Suppressor macrophage treated with lipopolysaccharide for 4 hours (primary cell): ENCODE data around the gene RBMS3.
"Not testable (repeated sequence)": the region's sequence is repeated elsewhere in the genome, so short reads cannot be mapped to it uniquely, and the experiment has no call there.

ENCODE experiments used
- DNase-seq: peaks from one replicate; pipeline ENCODE4 v3.0.0-alpha.2; 2020

RBMS3 gene

DNA sequence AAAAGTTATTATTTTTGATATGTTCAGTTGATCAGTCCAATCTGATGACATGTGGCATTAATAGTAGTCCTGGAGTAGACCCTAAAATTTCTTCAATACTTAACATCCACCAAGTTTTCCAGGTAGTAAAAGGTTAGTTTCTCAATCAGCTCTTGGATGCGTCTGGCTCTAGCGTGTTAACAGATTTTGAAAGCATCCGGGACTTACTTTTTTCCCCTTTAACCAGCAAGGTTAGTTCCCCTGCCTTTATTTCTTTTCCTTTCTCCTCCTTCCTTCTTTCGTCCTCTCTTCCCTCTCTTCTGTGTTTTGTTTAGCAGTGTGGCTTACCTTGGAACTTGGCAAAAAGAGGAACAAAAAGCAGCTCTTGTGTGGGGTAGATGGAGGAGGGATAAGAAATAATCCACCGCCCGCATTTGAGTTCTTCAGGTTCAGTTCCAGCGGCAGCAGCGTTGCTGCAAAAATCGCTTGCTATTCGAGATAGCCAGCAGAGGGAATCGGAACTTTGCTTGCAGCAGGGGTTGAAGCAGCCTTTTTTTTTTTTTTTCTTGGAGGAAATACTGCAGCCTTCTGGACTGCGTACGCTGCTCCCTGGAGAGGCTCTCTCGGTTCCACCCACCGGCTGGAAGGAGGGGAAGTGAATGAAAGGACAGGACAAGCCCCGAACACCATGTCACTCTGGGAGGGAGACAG, at the start of gene RBMS3:
Gene RBMS3, plus strand, starts transcription at position 668 of the 690 bp plus-strand sequence.
- peak; percentile 44 for DNase-seq

GRCh38 chr3:29233126-29233525, 47.7 kb upstream of the RBMS3 start:
- DNase-seq: not testable (repeated sequence)

DNA sequence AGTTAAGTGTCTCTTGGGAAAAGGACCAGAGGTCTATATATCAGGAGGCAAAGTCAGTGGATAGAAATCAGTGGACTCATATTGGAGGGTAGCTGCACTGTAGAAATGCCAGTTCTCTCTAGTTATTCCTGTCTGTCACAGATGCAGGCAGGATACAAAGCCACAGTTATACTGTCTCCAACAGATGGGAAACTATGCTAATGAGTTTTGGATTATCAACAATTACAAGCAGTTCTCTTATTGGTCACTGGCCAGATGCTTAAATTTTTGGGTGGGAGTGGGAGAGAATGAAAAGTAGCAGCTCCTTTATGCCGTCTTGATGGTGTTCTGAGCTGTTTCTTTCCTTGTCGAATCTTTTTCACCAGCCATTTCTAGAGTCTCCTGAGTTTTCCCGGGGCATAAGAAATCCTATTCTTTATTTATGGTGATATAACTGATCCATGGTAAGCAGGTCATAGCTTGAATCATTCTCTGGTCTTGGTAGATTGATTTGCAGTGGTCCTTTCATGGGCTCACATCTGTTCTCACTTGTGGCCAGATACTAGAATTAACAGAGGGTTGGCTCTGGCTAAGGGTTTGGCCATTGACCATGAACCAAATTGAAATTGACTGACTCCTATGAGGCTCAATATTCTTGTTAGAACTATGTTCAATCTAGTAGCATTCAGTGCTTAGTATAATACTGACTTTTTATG, 44.6 kb upstream of the RBMS3 start:
- no peak for DNase-seq

DNA sequence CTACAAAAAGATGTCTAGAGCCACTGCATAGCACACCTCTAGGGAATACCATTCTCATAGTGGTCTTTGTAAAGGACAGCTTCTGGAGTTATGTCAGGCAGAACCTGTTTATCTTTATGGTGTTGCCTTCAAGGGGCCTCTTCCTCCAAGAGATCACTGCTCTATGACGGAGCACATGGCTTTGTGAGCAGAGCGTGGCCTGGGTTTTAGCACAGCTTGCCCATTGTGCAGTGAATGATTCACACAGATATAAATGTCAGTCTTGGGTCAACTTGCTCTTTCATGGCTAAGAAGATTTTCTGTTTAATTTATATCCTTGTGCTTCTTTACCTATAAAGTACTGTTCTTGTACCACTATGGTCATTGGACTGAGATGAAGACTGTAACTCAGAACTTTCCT, 41.5 kb upstream of the RBMS3 start:
- no peak for DNase-seq

- peak; percentile 50 for DNase-seq
Observed at GRCh38 chr3:29240248-29240647, 40.6 kb upstream of the RBMS3 start.

GRCh38 chr3:29240887-29241286, 40.0 kb upstream of the RBMS3 start:
- DNase-seq: no peak

DNA sequence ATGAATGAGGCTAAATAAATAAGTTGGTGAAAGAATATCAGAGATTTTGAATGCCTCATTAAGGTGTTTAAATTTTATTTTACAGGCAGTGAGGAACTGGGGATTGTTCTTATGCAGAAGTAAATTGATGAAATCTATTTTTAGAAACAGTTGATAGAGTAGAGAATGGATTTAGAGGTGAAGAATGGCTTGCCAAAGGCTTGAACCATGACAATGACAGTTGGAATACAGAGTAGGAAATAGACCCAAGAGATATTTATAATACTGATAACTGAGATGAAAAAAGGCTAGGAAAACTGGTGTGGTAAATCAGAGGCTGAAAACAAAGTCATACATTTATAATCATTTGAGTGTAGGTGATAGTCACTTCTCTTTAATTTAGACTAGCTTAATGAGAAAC, 39.0 kb upstream of the RBMS3 start:
- DNase-seq: no peak

DNA sequence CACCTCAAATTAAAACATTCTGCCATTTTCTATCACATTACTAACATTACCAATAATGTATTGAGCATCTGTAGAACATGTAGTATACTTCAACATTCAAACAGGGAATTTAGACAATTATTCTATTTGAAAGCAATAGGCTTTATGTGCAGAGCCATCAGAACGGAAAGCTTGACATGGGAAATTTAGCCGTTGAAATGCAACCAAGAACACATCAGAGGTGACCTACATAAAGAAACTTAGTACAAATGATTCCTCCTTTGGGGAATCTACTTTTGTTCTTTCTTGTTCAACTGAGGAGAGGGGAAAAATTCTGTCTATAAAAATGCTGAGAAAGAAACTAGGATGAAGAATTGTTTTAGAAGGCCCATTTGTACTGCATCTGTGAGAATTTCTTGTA, 38.6 kb upstream of the RBMS3 start:
- no peak for DNase-seq

- peak; percentile 18 for DNase-seq
Observed at GRCh38 chr3:29245441-29245840, 35.4 kb upstream of the RBMS3 start.

- DNase-seq: no peak
Observed at GRCh38 chr3:29247088-29247745, 33.7 kb upstream of the RBMS3 start.

GRCh38 chr3:29249829-29250345, 31.0 kb upstream of the RBMS3 start:
- no peak for DNase-seq

- no peak for DNase-seq
Observed at GRCh38 chr3:29255854-29256696, 24.8 kb upstream of the RBMS3 start.

DNA sequence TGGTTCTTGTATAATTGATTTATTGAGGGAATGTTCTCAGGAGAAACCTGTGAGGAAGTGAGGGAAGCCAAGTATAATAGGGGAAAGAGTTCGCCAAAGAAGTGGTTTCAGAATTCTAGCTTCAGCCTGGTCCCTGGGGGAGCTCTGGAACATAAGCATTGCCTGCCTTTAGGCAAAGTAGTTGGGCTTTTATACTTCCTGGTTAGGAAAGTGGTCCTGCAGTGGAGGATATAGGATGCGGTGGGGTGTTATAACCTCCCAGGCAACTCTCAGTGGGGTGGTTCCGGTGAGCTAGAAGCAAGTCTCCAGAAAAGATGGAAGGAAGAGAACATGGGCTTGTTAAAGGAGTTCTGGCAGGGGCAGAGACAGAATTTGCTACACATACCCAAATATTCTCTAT, 22.7 kb upstream of the RBMS3 start:
- DNase-seq: no peak

- no peak for DNase-seq
Observed at GRCh38 chr3:29261119-29261518, 19.8 kb upstream of the RBMS3 start.

GRCh38 chr3:29263476-29263875, 17.4 kb upstream of the RBMS3 start:
- DNase-seq: no peak

GRCh38 chr3:29265509-29266072, 15.3 kb upstream of the RBMS3 start:
- DNase-seq: no peak

DNA sequence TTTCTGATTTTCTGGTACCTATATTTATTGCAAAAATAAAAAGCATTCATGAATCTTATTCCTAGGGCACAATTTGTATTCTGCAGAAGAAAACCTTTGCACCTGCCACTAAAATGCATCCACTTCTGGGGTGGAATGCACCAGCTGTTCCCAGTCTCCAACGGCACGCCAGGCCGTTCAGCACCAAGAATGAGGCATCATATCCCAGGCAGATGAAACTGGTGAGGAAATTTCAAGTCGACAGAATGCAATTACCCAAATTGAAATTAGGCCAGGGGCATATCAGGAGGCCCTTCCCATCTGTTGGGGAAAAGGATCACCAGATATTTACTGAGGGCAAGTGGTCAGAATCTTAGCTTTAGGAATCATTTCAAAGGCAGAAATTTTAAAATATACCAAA, 13.6 kb upstream of the RBMS3 start:
- DNase-seq: no peak

DNA sequence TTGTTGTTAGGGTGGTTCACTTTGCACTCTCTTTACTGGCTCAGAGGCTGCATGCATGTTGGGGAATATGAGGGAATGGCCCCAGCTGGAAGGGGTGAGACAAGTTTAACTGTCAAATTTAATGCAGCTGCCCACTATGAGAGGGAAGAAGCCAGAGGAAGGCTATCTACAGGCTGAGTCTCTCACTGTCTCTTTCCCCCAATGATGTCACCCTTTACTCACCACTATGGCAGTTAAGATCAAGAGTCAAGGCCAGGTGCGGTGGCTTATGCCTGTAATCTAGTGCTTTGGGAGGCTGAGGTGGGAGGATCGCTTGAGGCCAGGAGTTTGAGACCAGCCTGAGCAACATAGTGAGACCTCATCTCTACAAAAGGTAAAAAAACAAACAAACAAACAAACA, 12.2 kb upstream of the RBMS3 start:
- no peak for DNase-seq

- DNase-seq: no peak
Observed at GRCh38 chr3:29270752-29271151, 10.1 kb upstream of the RBMS3 start.

- DNase-seq: no peak
Observed at GRCh38 chr3:29271475-29271874, 9.4 kb upstream of the RBMS3 start.

- DNase-seq: no peak
Observed at GRCh38 chr3:29274667-29275066, 6.2 kb upstream of the RBMS3 start.

DNA sequence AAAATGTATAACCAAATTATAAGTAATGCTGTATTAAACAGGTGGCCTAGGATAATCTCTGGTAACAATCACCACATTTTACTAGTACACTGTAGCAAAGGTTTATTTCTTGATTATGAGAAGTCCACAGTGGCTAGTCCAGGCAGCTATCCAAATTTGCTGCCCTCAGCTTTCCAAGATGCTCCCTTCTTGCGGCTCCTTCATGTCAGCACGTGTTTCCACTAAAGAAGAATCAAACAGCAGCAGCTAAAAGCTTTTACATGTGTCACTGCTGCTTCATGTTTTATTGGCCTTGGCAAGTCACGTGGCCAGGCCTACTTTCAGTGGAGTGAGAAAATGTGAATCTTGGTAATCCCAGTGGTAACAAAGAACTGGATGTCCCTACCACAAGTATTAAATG, 5.6 kb upstream of the RBMS3 start:
- no peak for DNase-seq

GRCh38 chr3:29277249-29277648, 3.6 kb upstream of the RBMS3 start:
- no peak for DNase-seq
